ENCODE data around the gene NDUFS7. TPM values are rescaled to one million over a fixed set of nuclear protein-coding genes. Genes with fewer than 3 reads are reported as not detected.

Gene NDUFS7
- total and polyA plus RNA-seq, 2 donors (not counting 3 experiments of a cell fraction or from before 2014, with no cell fraction given) = 101 to 224 TPM

DNA sequence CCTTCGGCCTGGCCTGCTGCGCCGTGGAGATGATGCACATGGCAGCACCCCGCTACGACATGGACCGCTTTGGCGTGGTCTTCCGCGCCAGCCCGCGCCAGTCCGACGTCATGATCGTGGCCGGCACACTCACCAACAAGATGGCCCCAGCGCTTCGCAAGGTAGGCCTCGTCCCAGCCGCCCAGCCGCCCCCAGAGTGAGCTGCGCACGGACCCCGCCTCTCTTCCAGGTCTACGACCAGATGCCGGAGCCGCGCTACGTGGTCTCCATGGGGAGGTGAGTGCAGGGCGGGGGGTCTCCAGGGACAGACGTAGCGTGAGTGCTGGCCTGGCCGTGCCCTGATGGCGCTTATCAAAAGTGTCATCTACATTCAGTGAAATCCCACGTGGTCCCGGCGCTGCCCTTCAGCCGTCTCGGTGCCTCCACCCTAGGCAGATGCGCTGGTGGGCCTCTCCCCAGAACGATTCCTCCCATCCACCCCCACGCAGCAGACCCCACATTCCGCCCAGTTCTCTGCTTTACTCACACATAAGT lies 7.2 kb downstream of the NDUFS7 start:
- intact Hi-C loops (cut with micrococcal nuclease) = no loop called here

DNA sequence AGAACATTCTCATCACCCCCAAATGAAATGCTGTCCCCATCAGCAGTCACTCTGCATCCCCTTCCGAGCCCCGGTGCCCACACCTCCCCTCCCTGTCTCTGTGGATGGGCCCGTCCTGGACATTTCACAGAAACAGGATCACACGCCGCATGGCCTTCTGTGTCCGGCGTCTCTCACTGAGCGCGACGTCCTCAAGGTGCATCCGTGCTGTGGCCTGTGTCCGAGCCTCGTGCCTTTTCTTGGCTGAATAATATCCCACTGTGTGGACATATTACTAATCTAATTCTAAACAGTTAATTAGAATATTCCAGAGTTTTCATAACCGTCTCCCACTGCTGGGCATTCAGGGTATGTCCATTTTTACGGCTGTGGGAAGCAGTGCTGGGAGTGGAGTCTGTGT lies 8.7 kb downstream of the NDUFS7 start:
- H3K9me3 ChIP-seq (replicated peaks; ENCODE audit: control insufficient read depth, insufficient read depth, low read length) = no peaks in the 10 kb centered on the region
- H3K36me3 ChIP-seq (ENCODE audit: control insufficient read depth in 2 of 2, extremely low read depth in 1 of 2, insufficient read depth in 2 of 2, low read length in 2 of 2) = peaks cover 3 to 28% of the 10 kb centered on the region in 2 experiments
- dilution Hi-C loops (cut with MboI; ENCODE audit: extremely low pct_ligation_motif_present, low sequenced_read_pairs) = no loop called here
- no peaks in the 10 kb centered on the region for H3K27me3 ChIP-seq (ENCODE audit: control insufficient read depth in 2 of 2, insufficient read depth in 2 of 2, low read length in 2 of 2)
- H3K4me3 ChIP-seq (replicated peaks in 1 of 3; ENCODE audit: insufficient read depth in 1 of 3, low read depth in 1 of 3, low read length in 3 of 3) = no peak overlapping the region
- no peak for TF ChIP-seq JUN (IDR thresholded peaks at IDR 0.05; ENCODE audit: borderline replicate concordance, insufficient read depth, insufficient read length, low read depth)
- TF ChIP-seq POLR2AphosphoS5 (IDR thresholded peaks at IDR 0.05; ENCODE audit: insufficient read depth, low read depth, low read length) = no peak
- no peak for TF ChIP-seq FOS (IDR thresholded peaks at IDR 0.05; ENCODE audit: borderline replicate concordance, insufficient read depth, low read length)
- TF ChIP-seq, protein P1, sequence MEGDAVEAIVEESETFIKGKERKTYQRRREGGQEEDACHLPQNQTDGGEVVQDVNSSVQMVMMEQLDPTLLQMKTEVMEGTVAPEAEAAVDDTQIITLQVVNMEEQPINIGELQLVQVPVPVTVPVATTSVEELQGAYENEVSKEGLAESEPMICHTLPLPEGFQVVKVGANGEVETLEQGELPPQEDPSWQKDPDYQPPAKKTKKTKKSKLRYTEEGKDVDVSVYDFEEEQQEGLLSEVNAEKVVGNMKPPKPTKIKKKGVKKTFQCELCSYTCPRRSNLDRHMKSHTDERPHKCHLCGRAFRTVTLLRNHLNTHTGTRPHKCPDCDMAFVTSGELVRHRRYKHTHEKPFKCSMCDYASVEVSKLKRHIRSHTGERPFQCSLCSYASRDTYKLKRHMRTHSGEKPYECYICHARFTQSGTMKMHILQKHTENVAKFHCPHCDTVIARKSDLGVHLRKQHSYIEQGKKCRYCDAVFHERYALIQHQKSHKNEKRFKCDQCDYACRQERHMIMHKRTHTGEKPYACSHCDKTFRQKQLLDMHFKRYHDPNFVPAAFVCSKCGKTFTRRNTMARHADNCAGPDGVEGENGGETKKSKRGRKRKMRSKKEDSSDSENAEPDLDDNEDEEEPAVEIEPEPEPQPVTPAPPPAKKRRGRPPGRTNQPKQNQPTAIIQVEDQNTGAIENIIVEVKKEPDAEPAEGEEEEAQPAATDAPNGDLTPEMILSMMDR (IDR thresholded peaks at IDR 0.05; ENCODE audit: extremely low read depth in 1 of 2, insufficient read depth in 1 of 2, low read depth in 1 of 2, low read length in 2 of 2) = no peak
- no peak for TF ChIP-seq GATA2 (IDR thresholded peaks at IDR 0.05; ENCODE audit: insufficient read depth, insufficient read length, low read depth, low read length)
- no peak for TF ChIP-seq POLR2A (IDR thresholded peaks at IDR 0.05; ENCODE audit: low read depth, low read length)
- no peak for TF ChIP-seq MYC (IDR thresholded peaks at IDR 0.05; ENCODE audit: low read depth, low read length)
- TF ChIP-seq, protein P2, sequence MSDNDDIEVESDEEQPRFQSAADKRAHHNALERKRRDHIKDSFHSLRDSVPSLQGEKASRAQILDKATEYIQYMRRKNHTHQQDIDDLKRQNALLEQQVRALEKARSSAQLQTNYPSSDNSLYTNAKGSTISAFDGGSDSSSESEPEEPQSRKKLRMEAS (IDR thresholded peaks at IDR 0.05; ENCODE audit: insufficient read depth, insufficient read length) = no peak
- TF ChIP-seq EZH2 (IDR thresholded peaks at IDR 0.05; ENCODE audit: borderline replicate concordance, low read depth, low read length, severe bottlenecking) = no peak
- DNase-seq (ENCODE audit: low read depth, low spot score) (no peak), FAIRE-seq (no peak)
- no peak overlapping the region for H2AFZ ChIP-seq (ENCODE audit: low read depth, low read length)
- intact Hi-C loops (cut with micrococcal nuclease) = no loop called here
- no peaks in the 10 kb centered on the region for H3K4me1 ChIP-seq (ENCODE audit: control insufficient read depth, extremely low read depth, insufficient read depth, low read length)
- CTCF ChIA-PET = no interaction called here
- H3K27ac ChIP-seq (ENCODE audit: insufficient read depth, low read depth, low read length) = no peak overlapping the region
- no peak overlapping the region for H3K9ac ChIP-seq (replicated peaks; ENCODE audit: extremely low read depth, insufficient read depth, low read length)
- no peak overlapping the region for H3K4me2 ChIP-seq (ENCODE audit: insufficient read depth, low read length)
- no TSS peak for BruUV-seq (replicated peaks)
- H4K20me1 ChIP-seq (replicated peaks; ENCODE audit: control insufficient read depth, extremely low read depth, insufficient read depth, low read length) = no peaks in the 10 kb centered on the region
- no peaks in the 10 kb centered on the region for H3K79me2 ChIP-seq (ENCODE audit: control insufficient read depth, insufficient read depth, low read length)
- POLR2A ChIA-PET = no interaction called here
- no peaks in the 10 kb centered on the region for H3K9me1 ChIP-seq (replicated peaks; ENCODE audit: control insufficient read depth, extremely low read depth, insufficient read depth, low read length)

More for the DNA sequence above, 7.2 kb downstream of the NDUFS7 start:
- H3K27me3 ChIP-seq (ENCODE audit: control insufficient read depth in 2 of 2, insufficient read depth in 2 of 2, low read length in 2 of 2) = no peaks in the 10 kb centered on the region
- no peaks in the 10 kb centered on the region for H4K20me1 ChIP-seq (replicated peaks; ENCODE audit: control insufficient read depth, extremely low read depth, insufficient read depth, low read length)
- no peaks in the 10 kb centered on the region for H3K79me2 ChIP-seq (ENCODE audit: control insufficient read depth, insufficient read depth, low read length)
- no peak overlapping the region for H3K9ac ChIP-seq (replicated peaks; ENCODE audit: extremely low read depth, insufficient read depth, low read length)
- H3K9me3 ChIP-seq (replicated peaks; ENCODE audit: control insufficient read depth, insufficient read depth, low read length) = no peaks in the 10 kb centered on the region
- no peak overlapping the region for H3K27ac ChIP-seq (ENCODE audit: insufficient read depth, low read depth, low read length)
- no TSS peak for BruUV-seq (replicated peaks)
- DNase-seq (ENCODE audit: low read depth, low spot score) (no peak), FAIRE-seq (no peak)
- ChIA-PET POLR2A (no interaction called here), CTCF (no interaction called here)
- H3K4me1 ChIP-seq (ENCODE audit: control insufficient read depth, extremely low read depth, insufficient read depth, low read length) = no peaks in the 10 kb centered on the region
- no peak overlapping the region for H3K4me3 ChIP-seq (replicated peaks in 1 of 3; ENCODE audit: insufficient read depth in 1 of 3, low read depth in 1 of 3, low read length in 3 of 3)
- dilution Hi-C loops (cut with MboI; ENCODE audit: extremely low pct_ligation_motif_present, low sequenced_read_pairs) = no loop called here
- TF ChIP-seq POLR2A (IDR thresholded peaks at IDR 0.05; ENCODE audit: low read depth, low read length) (no peak), MYC (IDR thresholded peaks at IDR 0.05; ENCODE audit: low read depth, low read length) (no peak), GATA2 (IDR thresholded peaks at IDR 0.05; ENCODE audit: insufficient read depth, insufficient read length, low read depth, low read length) (no peak)
- no peaks in the 10 kb centered on the region for H3K9me1 ChIP-seq (replicated peaks; ENCODE audit: control insufficient read depth, extremely low read depth, insufficient read depth, low read length)
- no peak overlapping the region for H3K4me2 ChIP-seq (ENCODE audit: insufficient read depth, low read length)
- peaks cover 3 to 28% of the 10 kb centered on the region in 2 experiments for H3K36me3 ChIP-seq (ENCODE audit: control insufficient read depth in 2 of 2, extremely low read depth in 1 of 2, insufficient read depth in 2 of 2, low read length in 2 of 2)
- H2AFZ ChIP-seq (ENCODE audit: low read depth, low read length) = no peak overlapping the region
